Ishikawa (cell line): ENCODE measurements around the gene DUS2.

ENCODE experiments used
- CEBPB ChIP-seq: IDR thresholded peaks from 2 replicates; pipeline ENCODE4 v1.6.1; 2012
- CREB1 ChIP-seq: IDR thresholded peaks from 2 replicates; pipeline ENCODE4 v1.6.1; 2012; ENCODE audit warnings: low read depth
- EGR1 ChIP-seq: IDR thresholded peaks from 2 replicates; pipeline ENCODE4 v1.6.1; 2012
- EP300 ChIP-seq: IDR thresholded peaks from 2 replicates; pipeline ENCODE4 v1.6.1; 2012; ENCODE audit warnings: borderline replicate concordance
- FOXM1 ChIP-seq: IDR thresholded peaks from 2 replicates; pipeline ENCODE4 v1.6.1; 2012; ENCODE audit warnings: low read depth, borderline replicate concordance
- MAX ChIP-seq: IDR thresholded peaks from 2 replicates; pipeline ENCODE4 v1.6.1; 2012
- NFIC ChIP-seq: IDR thresholded peaks from 2 replicates; pipeline ENCODE4 v1.6.1; 2012
- RAD21 ChIP-seq: IDR thresholded peaks from 2 replicates; pipeline ENCODE4 v1.6.1; 2012; ENCODE audit warnings: low read depth
- TAF1 ChIP-seq: IDR thresholded peaks from 2 replicates; pipeline ENCODE4 v1.6.1; 2012; ENCODE audit warnings: low read depth, mild to moderate bottlenecking
- TCF12 ChIP-seq: IDR thresholded peaks from 2 replicates; pipeline ENCODE4 v1.6.1; 2012; ENCODE audit warnings: low read depth
- TEAD4 ChIP-seq: IDR thresholded peaks from 2 replicates; pipeline ENCODE4 v1.6.1; 2012
- YY1 ChIP-seq: IDR thresholded peaks from 2 replicates; pipeline ENCODE4 v1.6.1; 2012; ENCODE audit warnings: low read depth
- ZBTB7A ChIP-seq: IDR thresholded peaks from 2 replicates; pipeline ENCODE4 v1.6.1; 2012; ENCODE audit warnings: low read depth
- TF ChIP-seq, protein P1 (sequence below): IDR thresholded peaks from 2 replicates; pipeline ENCODE4 v1.6.1; 2012
- TF ChIP-seq, protein P2 (sequence below): IDR thresholded peaks from 2 replicates; pipeline ENCODE4 v1.6.1; 2012; ENCODE audit warnings: low read depth, mild to moderate bottlenecking

The DUS2 gene

GRCh38 chr16:68086860-68087268 is 63.8 kb downstream of the DUS2 start:
- TF ChIP-seq, protein P1, sequence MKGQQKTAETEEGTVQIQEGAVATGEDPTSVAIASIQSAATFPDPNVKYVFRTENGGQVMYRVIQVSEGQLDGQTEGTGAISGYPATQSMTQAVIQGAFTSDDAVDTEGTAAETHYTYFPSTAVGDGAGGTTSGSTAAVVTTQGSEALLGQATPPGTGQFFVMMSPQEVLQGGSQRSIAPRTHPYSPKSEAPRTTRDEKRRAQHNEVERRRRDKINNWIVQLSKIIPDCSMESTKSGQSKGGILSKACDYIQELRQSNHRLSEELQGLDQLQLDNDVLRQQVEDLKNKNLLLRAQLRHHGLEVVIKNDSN, result no peak
- TF ChIP-seq, protein P2, sequence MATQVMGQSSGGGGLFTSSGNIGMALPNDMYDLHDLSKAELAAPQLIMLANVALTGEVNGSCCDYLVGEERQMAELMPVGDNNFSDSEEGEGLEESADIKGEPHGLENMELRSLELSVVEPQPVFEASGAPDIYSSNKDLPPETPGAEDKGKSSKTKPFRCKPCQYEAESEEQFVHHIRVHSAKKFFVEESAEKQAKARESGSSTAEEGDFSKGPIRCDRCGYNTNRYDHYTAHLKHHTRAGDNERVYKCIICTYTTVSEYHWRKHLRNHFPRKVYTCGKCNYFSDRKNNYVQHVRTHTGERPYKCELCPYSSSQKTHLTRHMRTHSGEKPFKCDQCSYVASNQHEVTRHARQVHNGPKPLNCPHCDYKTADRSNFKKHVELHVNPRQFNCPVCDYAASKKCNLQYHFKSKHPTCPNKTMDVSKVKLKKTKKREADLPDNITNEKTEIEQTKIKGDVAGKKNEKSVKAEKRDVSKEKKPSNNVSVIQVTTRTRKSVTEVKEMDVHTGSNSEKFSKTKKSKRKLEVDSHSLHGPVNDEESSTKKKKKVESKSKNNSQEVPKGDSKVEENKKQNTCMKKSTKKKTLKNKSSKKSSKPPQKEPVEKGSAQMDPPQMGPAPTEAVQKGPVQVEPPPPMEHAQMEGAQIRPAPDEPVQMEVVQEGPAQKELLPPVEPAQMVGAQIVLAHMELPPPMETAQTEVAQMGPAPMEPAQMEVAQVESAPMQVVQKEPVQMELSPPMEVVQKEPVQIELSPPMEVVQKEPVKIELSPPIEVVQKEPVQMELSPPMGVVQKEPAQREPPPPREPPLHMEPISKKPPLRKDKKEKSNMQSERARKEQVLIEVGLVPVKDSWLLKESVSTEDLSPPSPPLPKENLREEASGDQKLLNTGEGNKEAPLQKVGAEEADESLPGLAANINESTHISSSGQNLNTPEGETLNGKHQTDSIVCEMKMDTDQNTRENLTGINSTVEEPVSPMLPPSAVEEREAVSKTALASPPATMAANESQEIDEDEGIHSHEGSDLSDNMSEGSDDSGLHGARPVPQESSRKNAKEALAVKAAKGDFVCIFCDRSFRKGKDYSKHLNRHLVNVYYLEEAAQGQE, result no peak
- TF ChIP-seq ZBTB7A, result no peak
- TF ChIP-seq EGR1, result no peak
- TF ChIP-seq CREB1, result no peak
- TF ChIP-seq RAD21, result no peak

DNA sequence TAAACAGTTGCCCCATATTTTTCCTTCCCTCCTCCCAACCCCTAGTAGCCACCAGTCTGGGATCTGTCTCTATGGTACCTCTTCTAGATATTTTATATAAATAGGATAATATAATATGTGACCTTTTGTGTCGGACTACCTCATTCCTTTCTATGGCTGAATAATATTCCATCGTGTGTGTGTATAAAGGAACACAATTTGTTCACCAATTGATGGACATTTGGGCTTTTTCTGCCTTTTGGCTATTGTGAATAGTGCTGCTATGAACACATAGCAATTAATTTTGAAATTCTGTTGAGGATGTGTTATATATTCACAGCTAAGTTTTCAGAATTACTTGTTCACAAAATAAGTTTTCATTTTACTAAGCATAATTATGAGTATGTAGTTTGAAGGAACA is 64.6 kb downstream of the DUS2 start:
- TF ChIP-seq TEAD4 (no peak), CREB1 (no peak), YY1 (no peak), TAF1 (no peak), CEBPB (no peak), NFIC (no peak), EGR1 (no peak), MAX (no peak), FOXM1 (no peak), ZBTB7A (no peak), TCF12 (no peak), RAD21 (no peak)
- TF ChIP-seq, protein P2, result no peak

GRCh38 chr16:68088130-68088972 is 65.3 kb downstream of the DUS2 start:
- TF ChIP-seq RAD21 (no peak), MAX (no peak), TAF1 (no peak), FOXM1 (no peak), NFIC (no peak), TEAD4 (no peak), YY1 (no peak), CEBPB (no peak), TCF12 (no peak), ZBTB7A (no peak), EGR1 (no peak), EP300 (no peak)
- TF ChIP-seq, protein P2, result no peak
- TF ChIP-seq, protein P1, result no peak

- no peak for TF ChIP-seq ZBTB7A
- TF ChIP-seq, protein P1, result no peak
Measured at GRCh38 chr16:68089067-68089466, 66.0 kb downstream of the DUS2 start.

DNA sequence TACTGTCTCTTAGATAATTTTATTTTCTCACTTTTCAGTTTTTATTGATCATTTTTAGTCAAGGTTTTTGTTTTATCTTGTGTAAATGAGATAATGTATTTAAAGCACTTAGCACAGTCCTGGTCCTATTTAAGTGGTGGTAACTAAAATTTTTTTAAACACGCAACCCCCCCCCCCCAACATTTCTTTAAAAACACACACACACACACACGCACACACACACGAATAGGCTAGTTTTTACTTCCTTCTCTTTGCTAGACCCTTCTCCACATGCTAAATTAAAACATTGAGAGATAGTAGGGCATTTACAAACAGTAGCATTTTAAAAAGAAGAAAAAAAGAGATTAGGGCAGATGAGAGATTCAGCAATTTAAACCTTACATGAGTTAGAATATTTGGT is 67.0 kb downstream of the DUS2 start:
- TF ChIP-seq MAX (no peak), RAD21 (no peak), ZBTB7A (no peak), CEBPB (no peak)
- TF ChIP-seq, protein P2, result no peak
